ENCODE measurements around the gene SHROOM3. TPM values are rescaled to one million over a fixed set of nuclear protein-coding genes. Genes with fewer than 3 reads are reported as not detected.
A peak's percentile ranks its signal among the peaks of the same experiment; 100 is the strongest.

Gene SHROOM3
- total RNA-seq, 4 donors from 2014 or later = 29.5 to 127 (median 59.9) TPM

- Histone ChIP-seq H3K4me1 (peaks cover 11 to 43% (median 14%) of the 10 kb centered on the region in 3 donors), H3K9me3 (no peaks in the 10 kb centered on the region), H3K27ac (peak overlapping the region; percentile 63 to 89 (median 76)), H3K4me3 (no peak overlapping the region), H3K27me3 (no peaks in the 10 kb centered on the region), H3K36me3 (no peaks in the 10 kb centered on the region)
- ATAC-seq = peak; percentile 64
- WGBS, 2 donors (ENCODE audit: low coverage in 1 of 2) = 46 to 52% methylated on average over 5 to 6 of the region's 10 CpGs
- TF ChIP-seq POLR2AphosphoS5 (IDR thresholded peaks at IDR 0.05) (no peak), POLR2A (IDR thresholded peaks at IDR 0.05) (no peak), EP300 (IDR thresholded peaks at IDR 0.05) (no peak), CTCF (IDR thresholded peaks at IDR 0.05) (no peak)
Measured at GRCh38 chr4:76589872-76590797, 155.1 kb downstream of the SHROOM3 start.

- no peak for ATAC-seq
- no peaks in the 10 kb centered on the region for H3K36me3 ChIP-seq
- H3K27me3 ChIP-seq = no peaks in the 10 kb centered on the region
- TF ChIP-seq POLR2AphosphoS5 (IDR thresholded peaks at IDR 0.05) (no peak), EP300 (IDR thresholded peaks at IDR 0.05) (no peak), POLR2A (IDR thresholded peaks at IDR 0.05) (no peak), CTCF (IDR thresholded peaks at IDR 0.05) (no peak)
- peaks cover 11 to 40% (median 12%) of the 10 kb centered on the region in 3 donors for H3K4me1 ChIP-seq
- peak overlapping the region; percentile 53 to 78 (median 68) for H3K27ac ChIP-seq
- no peaks in the 10 kb centered on the region for H3K9me3 ChIP-seq
- WGBS, 2 donors (ENCODE audit: low coverage in 1 of 2) = 29 to 33% methylated on average over 6 of the region's 6 CpGs
- H3K4me3 ChIP-seq = no peak overlapping the region
Measured at GRCh38 chr4:76590798-76591281, 155.8 kb downstream of the SHROOM3 start.

GRCh38 chr4:76591992-76592391 lies 157.0 kb downstream of the SHROOM3 start:
- no peaks in the 10 kb centered on the region for H3K27me3 ChIP-seq
- peak overlapping the region in 1 of 4 donors; percentile 78 for H3K27ac ChIP-seq
- H3K36me3 ChIP-seq = no peaks in the 10 kb centered on the region
- H3K4me3 ChIP-seq = no peak overlapping the region
- H3K4me1 ChIP-seq = peaks cover 11 to 40% (median 12%) of the 10 kb centered on the region in 3 donors
- H3K9me3 ChIP-seq = no peaks in the 10 kb centered on the region
- no peak for ATAC-seq
- no peak for TF ChIP-seq POLR2AphosphoS5 (IDR thresholded peaks at IDR 0.05)
- TF ChIP-seq CTCF (IDR thresholded peaks at IDR 0.05) = no peak
- TF ChIP-seq EP300 (IDR thresholded peaks at IDR 0.05) = no peak
- no peak for TF ChIP-seq POLR2A (IDR thresholded peaks at IDR 0.05)
- 88% methylated on average over 2 to 3 of the region's 3 CpGs for WGBS, 2 donors (ENCODE audit: low coverage in 1 of 2)

GRCh38 chr4:76592460-76592859 lies 157.4 kb downstream of the SHROOM3 start:
- H3K36me3 ChIP-seq = no peaks in the 10 kb centered on the region
- H3K4me3 ChIP-seq = no peak overlapping the region
- no peak for ATAC-seq
- peak overlapping the region in 1 of 4 donors; percentile 78 for H3K27ac ChIP-seq
- peaks cover 11 to 40% (median 12%) of the 10 kb centered on the region in 3 donors for H3K4me1 ChIP-seq
- H3K9me3 ChIP-seq = no peaks in the 10 kb centered on the region
- no peak for TF ChIP-seq CTCF (IDR thresholded peaks at IDR 0.05)
- no peak for TF ChIP-seq POLR2AphosphoS5 (IDR thresholded peaks at IDR 0.05)
- no peak for TF ChIP-seq EP300 (IDR thresholded peaks at IDR 0.05)
- TF ChIP-seq POLR2A (IDR thresholded peaks at IDR 0.05) = no peak
- 85 to 97% methylated on average over 6 of the region's 6 CpGs for WGBS, 2 donors (ENCODE audit: low coverage in 1 of 2)
- no peaks in the 10 kb centered on the region for H3K27me3 ChIP-seq
